GM10266 (cell line): ENCODE results near the gene SLC6A11.

Experiments used
- DNase-seq: peaks from one replicate; pipeline ENCODE4 v3.0.0; 2012; ENCODE audit errors: extremely low spot score
- CTCF ChIP-seq: IDR thresholded peaks from 2 replicates; pipeline ENCODE4 v1.5.1; 2012; ENCODE audit warnings: mild to moderate bottlenecking, low read depth; ENCODE audit not compliant: control insufficient read depth, insufficient read depth; ENCODE audit errors: missing control alignments

Gene SLC6A11

DNA sequence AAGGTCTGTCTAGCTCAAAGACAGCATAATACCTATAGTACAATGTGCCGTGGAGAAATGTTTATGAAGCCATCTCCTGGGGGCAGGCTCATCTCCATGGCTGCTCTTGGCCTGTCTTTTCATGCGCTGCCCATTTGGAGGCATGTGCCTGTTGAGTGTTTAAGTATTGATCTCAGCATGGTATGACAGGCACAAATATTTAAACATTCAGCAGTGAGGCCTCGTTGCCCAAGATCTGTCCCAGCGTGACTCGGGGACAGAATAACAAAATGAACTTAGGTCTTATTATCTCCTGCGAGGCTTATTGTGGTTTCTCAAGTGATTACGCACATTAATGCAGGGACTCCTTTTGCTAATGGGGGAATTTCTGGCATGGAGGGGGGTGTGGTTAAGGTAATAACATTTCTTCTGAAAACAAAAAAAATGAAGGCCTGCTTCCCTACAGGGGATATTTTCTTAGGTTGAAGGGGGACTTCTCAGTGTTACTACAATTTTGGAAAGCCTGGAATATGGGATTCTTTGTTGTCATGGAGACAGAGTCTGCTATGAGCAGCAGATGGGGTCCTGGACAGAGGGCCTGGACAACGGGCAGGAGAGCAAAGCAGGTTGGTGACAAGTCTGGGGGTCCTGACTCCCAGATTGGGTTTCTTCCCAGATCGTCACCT lies 172.1 kb downstream of the SLC6A11 start:
- no peak for DNase-seq
- TF ChIP-seq CTCF, result no peak

DNA sequence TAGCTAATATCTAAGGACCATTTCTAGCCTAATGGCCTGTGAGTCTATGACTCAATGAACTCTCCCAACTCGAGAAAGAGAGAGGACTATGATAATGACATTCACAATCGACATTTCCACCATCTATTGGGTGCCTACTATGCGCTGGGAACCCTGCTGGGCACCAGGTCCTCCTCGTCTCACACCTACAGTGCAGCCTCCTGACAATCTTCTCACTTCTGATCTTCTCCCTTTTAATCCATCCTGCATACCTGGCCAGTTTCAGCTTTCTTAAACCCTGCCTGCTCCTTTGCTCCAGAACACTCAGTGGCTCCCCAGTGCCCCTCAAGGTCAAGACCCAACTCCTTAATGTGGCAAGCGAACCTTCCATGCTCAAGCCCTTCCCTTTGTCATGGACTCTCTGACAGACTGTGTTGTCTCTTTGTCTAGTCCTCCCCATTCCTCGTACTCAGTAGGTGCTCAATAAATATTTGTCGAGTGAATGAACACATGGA lies 173.0 kb downstream of the SLC6A11 start:
- no peak for DNase-seq
- no peak for TF ChIP-seq CTCF
